Endothelial cell of umbilical vein (primary cell): ENCODE data around the gene TRPM5.

ENCODE experiments used
- EZH2 ChIP-seq: IDR thresholded peaks from 2 replicates; pipeline ENCODE4 v1.6.1; 2012; ENCODE audit warnings: borderline replicate concordance, low read depth, mild to moderate bottlenecking, moderate library complexity, low read length, inconsistent platforms; ENCODE audit not compliant: severe bottlenecking
- TF ChIP-seq, protein P1 (sequence below), 2 donors: IDR thresholded peaks; 1 replicate in 1 of 2; 2 replicates in 1 of 2; pipeline ENCODE4 v1.5.1; 2011; ENCODE audit warnings: low read length in 2 of 2, mild to moderate bottlenecking in 2 of 2, moderate library complexity in 2 of 2, control low read depth in 1 of 2, inconsistent platforms in 1 of 2, low read depth in 1 of 2; ENCODE audit not compliant: insufficient read depth in 1 of 2; ENCODE audit errors: extremely low read depth in 1 of 2
- TF ChIP-seq, protein P2 (sequence below): IDR thresholded peaks from 2 replicates; pipeline ENCODE4 v1.6.1; 2011; ENCODE audit not compliant: insufficient read depth, insufficient read length

DNA sequence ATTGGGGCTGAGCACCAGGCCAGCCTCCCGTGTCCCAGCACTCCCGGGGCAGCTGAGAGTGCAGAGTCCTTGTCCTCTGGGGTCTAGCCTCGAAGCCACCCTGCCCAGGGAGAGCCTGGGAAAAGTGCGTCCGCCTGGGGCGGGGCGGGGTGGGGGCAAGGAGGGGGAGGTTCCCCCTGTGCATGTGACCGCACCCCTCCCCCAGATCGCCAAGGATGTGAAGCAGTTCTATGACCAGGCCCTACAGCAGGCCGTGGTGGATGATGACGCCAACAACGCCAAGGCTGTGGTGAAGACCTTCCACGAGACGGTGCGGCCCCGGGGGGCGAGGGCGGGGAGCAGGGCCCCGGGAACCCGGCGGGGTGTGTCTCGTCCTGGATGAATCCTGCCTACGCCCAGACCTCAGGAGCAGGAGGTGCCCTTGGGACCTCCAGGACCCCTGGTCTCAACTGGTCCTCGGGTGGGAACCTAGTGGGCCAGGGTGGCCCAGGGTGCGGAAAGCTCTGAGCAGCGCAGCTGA is 49.0 kb downstream of the TRPM5 start:
- TF ChIP-seq, protein P1, sequence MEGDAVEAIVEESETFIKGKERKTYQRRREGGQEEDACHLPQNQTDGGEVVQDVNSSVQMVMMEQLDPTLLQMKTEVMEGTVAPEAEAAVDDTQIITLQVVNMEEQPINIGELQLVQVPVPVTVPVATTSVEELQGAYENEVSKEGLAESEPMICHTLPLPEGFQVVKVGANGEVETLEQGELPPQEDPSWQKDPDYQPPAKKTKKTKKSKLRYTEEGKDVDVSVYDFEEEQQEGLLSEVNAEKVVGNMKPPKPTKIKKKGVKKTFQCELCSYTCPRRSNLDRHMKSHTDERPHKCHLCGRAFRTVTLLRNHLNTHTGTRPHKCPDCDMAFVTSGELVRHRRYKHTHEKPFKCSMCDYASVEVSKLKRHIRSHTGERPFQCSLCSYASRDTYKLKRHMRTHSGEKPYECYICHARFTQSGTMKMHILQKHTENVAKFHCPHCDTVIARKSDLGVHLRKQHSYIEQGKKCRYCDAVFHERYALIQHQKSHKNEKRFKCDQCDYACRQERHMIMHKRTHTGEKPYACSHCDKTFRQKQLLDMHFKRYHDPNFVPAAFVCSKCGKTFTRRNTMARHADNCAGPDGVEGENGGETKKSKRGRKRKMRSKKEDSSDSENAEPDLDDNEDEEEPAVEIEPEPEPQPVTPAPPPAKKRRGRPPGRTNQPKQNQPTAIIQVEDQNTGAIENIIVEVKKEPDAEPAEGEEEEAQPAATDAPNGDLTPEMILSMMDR (IDR thresholded peaks at IDR 0.05; ENCODE audit: extremely low read depth in 1 of 2, insufficient read depth in 1 of 2, low read depth in 1 of 2, low read length in 2 of 2), result no peak
- TF ChIP-seq, protein P2, sequence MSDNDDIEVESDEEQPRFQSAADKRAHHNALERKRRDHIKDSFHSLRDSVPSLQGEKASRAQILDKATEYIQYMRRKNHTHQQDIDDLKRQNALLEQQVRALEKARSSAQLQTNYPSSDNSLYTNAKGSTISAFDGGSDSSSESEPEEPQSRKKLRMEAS, result no peak
- TF ChIP-seq EZH2, result no peak
